PC-3 (cell line): ENCODE measurements around the gene C3orf33. TPM values are rescaled to one million over a fixed set of nuclear protein-coding genes. Genes with fewer than 3 reads are reported as not detected.

ENCODE experiments used
- ATAC-seq: fragments of 200-7000 bp; cut with Tn5 transposase; 2 replicates; pipeline ENCODE4 v1.9.1; 2020; ENCODE audit warnings: mild to moderate bottlenecking, moderate library complexity
- BruUV-seq: library from RNA; stranded (reverse); fragments of 400-500 nt; replicated peaks from 2 replicates; lab custom pipeline; 2021; lab: Mats Ljungman, UMichigan
- CTCF ChIA-PET: fragments of 300-600 bp; sonication (Branson Sonifier 250); formaldehyde crosslinking; loops from one replicate; lab custom pipeline; 2022; ENCODE audit warnings: antibody characterized with exemption; lab: Charles Lee
- POLR2A ChIA-PET: fragments of 300-600 bp; sonication (Branson Sonifier 250); formaldehyde crosslinking; loops from one replicate; lab custom pipeline; 2022; ENCODE audit warnings: antibody characterized with exemption; ENCODE audit not compliant: unreplicated experiment; lab: Charles Lee
- DNase-seq: peaks from one replicate; pipeline ENCODE4 v3.0.0-alpha.2; 2015
- H2AFZ ChIP-seq: fragments of 300-600 bp; sonication (generic); 2 replicates; pipeline ENCODE4 v1.6.0; 2016; ENCODE audit warnings: antibody characterized with exemption, low read length
- H3F3A ChIP-seq: fragments of 300-600 bp; sonication (generic); one replicate; pipeline ENCODE4 v1.6.0; 2017; ENCODE audit warnings: antibody characterized with exemption, low read length, control low read depth, mild to moderate bottlenecking; ENCODE audit not compliant: unreplicated experiment
- H3K27ac ChIP-seq: fragments of 300-600 bp; sonication (generic); 2 replicates; pipeline ENCODE4 v1.5.1; 2016; ENCODE audit warnings: mild to moderate bottlenecking, low read length
- H3K27me3 ChIP-seq: fragments of 300-600 bp; sonication (generic); 2 replicates; pipeline ENCODE4 v1.6.1; 2016; ENCODE audit warnings: low read length, mixed read lengths
- H3K36me3 ChIP-seq: fragments of 300-600 bp; sonication (generic); 2 replicates; pipeline ENCODE4 v1.6.1; 2016; ENCODE audit warnings: low read depth, mixed run types, low read length, mixed read lengths
- H3K4me1 ChIP-seq: fragments of 300-600 bp; sonication (generic); 2 replicates; pipeline ENCODE4 v1.5.1; 2016; ENCODE audit warnings: low read length; ENCODE audit not compliant: insufficient read depth
- H3K4me2 ChIP-seq: fragments of 300-600 bp; sonication (generic); 2 replicates; pipeline ENCODE4 v1.6.0; 2016; ENCODE audit warnings: low read length
- H3K4me3 ChIP-seq: fragments of 300-600 bp; sonication (generic); 2 replicates; pipeline ENCODE4 v1.5.1; 2016; ENCODE audit warnings: mild to moderate bottlenecking, low read length, mixed read lengths
- H3K79me2 ChIP-seq: fragments of 300-600 bp; sonication (generic); 2 replicates; pipeline ENCODE4 v1.6.1; 2017; ENCODE audit warnings: low read length, mixed read lengths
- H3K9ac ChIP-seq: fragments of 300-600 bp; sonication (generic); 2 replicates; pipeline ENCODE4 v1.6.0; 2016; ENCODE audit warnings: mild to moderate bottlenecking, low read length
- H3K9me2 ChIP-seq: fragments of 300-600 bp; sonication (generic); replicated peaks from 2 replicates; pipeline ENCODE4 v1.6.1; 2016; ENCODE audit warnings: mixed run types, low read length, mixed read lengths
- H3K9me3 ChIP-seq: fragments of 300-600 bp; sonication (generic); 2 replicates; pipeline ENCODE4 v1.6.1; 2016; ENCODE audit warnings: low read length, mixed read lengths
- H4K20me1 ChIP-seq: fragments of 300-600 bp; sonication (generic); 2 replicates; pipeline ENCODE4 v1.6.1; 2016; ENCODE audit warnings: low read length, mixed read lengths
- EZH2 ChIP-seq: fragments of 300-600 bp; sonication (generic); IDR thresholded peaks from one replicate; pipeline ENCODE4 v1.6.1; 2017; ENCODE audit warnings: antibody characterized with exemption, mild to moderate bottlenecking, low read length; ENCODE audit not compliant: unreplicated experiment
- EZH2phosphoT487 ChIP-seq: fragments of 300-600 bp; sonication (generic); IDR thresholded peaks from 2 replicates; pipeline ENCODE4 v1.6.1; 2018; ENCODE audit warnings: mild to moderate bottlenecking, antibody characterized with exemption, low read length, borderline replicate concordance
- intact Hi-C: fragments of 100-400 bp; cut with micrococcal nuclease; formaldehyde crosslinking; loops from 2 replicates; pipeline ENCODE4 v1.9.0; 2023
- total RNA-seq: library from RNA; depleted of rRNA; stranded (reverse); fragments of >200 nt; gene quantifications from 2 replicates; pipeline ENCODE4 v1.2.3, GENCODE V29; 2014
- TF ChIP-seq, protein P1 (sequence below): fragments of 300-600 bp; sonication (generic); conservative IDR thresholded peaks from 2 replicates; pipeline ENCODE4 v1.5.1; 2017; ENCODE audit warnings: antibody characterized with exemption, low read depth, mild to moderate bottlenecking, low read length

The C3orf33 gene
- total RNA-seq, 1 experiment from 2014 or later, result 3.5 TPM

DNA sequence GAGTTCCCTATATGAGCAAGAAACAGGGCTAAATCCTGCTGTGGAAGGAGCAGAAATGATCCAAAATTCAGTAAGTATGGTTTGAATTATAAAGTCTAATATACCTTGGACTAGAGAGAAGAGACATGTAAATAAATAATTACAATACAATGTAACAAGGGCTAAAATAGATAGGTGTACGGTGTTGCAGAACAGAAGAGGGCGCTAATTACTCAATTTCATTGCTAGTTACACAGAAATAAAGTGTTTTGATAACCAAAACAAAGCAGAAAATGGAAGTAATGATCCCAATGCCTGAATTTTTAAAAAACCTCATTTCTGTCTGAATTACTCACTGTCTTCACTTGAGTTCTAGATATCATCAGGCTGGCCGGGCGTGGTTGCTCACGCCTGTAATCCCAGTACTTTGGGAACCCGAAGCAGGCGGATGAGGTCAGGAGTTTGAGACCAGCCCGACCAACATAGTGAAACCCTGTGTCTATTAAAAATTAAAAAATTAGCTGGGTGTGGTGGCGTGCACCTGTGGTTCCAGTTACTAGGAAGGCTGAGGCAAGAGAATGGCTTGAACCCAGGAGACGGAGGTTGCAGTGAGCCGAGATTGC lies 52.9 kb downstream of the C3orf33 start:
- TF ChIP-seq EZH2phosphoT487 (no peak), EZH2 (no peak)
- TF ChIP-seq, protein P1, sequence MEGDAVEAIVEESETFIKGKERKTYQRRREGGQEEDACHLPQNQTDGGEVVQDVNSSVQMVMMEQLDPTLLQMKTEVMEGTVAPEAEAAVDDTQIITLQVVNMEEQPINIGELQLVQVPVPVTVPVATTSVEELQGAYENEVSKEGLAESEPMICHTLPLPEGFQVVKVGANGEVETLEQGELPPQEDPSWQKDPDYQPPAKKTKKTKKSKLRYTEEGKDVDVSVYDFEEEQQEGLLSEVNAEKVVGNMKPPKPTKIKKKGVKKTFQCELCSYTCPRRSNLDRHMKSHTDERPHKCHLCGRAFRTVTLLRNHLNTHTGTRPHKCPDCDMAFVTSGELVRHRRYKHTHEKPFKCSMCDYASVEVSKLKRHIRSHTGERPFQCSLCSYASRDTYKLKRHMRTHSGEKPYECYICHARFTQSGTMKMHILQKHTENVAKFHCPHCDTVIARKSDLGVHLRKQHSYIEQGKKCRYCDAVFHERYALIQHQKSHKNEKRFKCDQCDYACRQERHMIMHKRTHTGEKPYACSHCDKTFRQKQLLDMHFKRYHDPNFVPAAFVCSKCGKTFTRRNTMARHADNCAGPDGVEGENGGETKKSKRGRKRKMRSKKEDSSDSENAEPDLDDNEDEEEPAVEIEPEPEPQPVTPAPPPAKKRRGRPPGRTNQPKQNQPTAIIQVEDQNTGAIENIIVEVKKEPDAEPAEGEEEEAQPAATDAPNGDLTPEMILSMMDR, result peak; percentile 84
- peak; percentile 67 for DNase-seq
- H2AFZ ChIP-seq, result peak overlapping the region; percentile 28; the same call in 1 of the 2 replicates
- H3K9me2 ChIP-seq, result no peaks in the 10 kb centered on the region
- H3K27me3 ChIP-seq, result no peaks in the 10 kb centered on the region
- no peaks in the 10 kb centered on the region for H3K79me2 ChIP-seq
- peaks cover 13% of the 10 kb centered on the region for H3K4me1 ChIP-seq
- no peaks in the 10 kb centered on the region for H3K36me3 ChIP-seq
- intact Hi-C loops, result loop anchor here (1.0 kb wide), 3 partner anchors 53 to 107 kb away; partner anchors contain the start of genes C3orf33 and SLC33A1
- no peak overlapping the region for H3K9ac ChIP-seq
- no peaks in the 10 kb centered on the region for H4K20me1 ChIP-seq
- H3F3A ChIP-seq, result no peaks in the 10 kb centered on the region
- no peak overlapping the region for H3K27ac ChIP-seq
- CTCF ChIA-PET, result no interaction called here
- no peaks in the 10 kb centered on the region for H3K9me3 ChIP-seq
- no peak overlapping the region for H3K4me3 ChIP-seq
- H3K4me2 ChIP-seq, result no peak overlapping the region
- POLR2A ChIA-PET, result no interaction called here
- no TSS peak for BruUV-seq
- peak; percentile 37 for ATAC-seq

DNA sequence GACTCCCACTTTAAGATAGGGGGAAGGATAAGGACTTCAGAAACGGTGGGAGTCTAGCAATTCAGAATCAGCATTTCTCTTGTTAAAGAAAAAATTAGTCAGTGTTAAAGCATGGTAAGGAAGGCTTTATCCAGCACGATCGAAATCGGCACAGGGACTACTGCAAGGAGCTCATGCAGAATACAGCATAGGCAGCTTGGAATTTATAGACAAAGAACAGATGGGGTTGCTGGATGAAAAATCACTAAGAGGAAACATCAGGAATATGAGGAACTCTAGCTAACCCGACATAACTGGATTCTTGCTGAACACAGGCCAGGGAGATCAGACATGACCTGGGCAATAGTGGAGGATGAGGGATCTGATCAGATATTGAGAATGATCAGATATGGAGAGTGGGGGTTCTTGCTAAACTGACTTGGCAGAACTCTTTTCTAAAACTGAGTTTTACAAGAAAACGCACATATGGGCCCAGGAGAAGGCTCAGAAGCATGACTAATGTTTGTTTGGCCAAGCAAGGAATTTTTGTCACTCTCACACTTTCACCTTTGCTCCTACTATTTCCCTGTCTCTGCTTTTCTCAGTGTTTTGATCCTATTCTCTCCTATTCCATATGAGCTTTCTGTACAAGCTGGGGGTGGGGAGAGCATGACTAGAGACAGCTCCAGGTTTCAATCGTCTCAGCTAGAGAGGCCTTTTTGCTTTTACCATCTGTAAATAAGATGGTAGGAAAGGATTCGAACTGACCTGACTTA lies 57.3 kb downstream of the C3orf33 start:
- no peaks in the 10 kb centered on the region for H3K9me2 ChIP-seq
- H3K79me2 ChIP-seq, result 0 out of 2 replicates have a peak, but pooled peaks cover 2% of the 10 kb centered on the region
- peak overlapping the region; percentile 22; the same call in 1 of the 2 replicates for H3K4me3 ChIP-seq
- DNase-seq (peak; percentile 75), ATAC-seq (peak; percentile 33)
- H3K4me2 ChIP-seq, result peak overlapping the region; percentile 72
- H3K9me3 ChIP-seq, result no peaks in the 10 kb centered on the region
- intact Hi-C loops, result loop anchor here (5.0 kb wide), 2 partner anchors 124 to 366 kb away; partner anchors contain the start of gene GMPS
- H3K4me1 ChIP-seq, result peaks cover 44% of the 10 kb centered on the region
- H4K20me1 ChIP-seq, result no peaks in the 10 kb centered on the region
- CTCF ChIA-PET, result interaction anchor here (1.0 kb wide), 1 partner anchor 57 kb away, joined by 6 read pairs; the partner anchor contains the start of gene C3orf33
- no peak overlapping the region for H2AFZ ChIP-seq
- H3F3A ChIP-seq, result no peaks in the 10 kb centered on the region
- peak overlapping the region; percentile 36 for H3K27ac ChIP-seq
- no TSS peak for BruUV-seq
- H3K36me3 ChIP-seq, result no peaks in the 10 kb centered on the region
- POLR2A ChIA-PET, result no interaction called here
- no peaks in the 10 kb centered on the region for H3K27me3 ChIP-seq
- H3K9ac ChIP-seq, result no peak overlapping the region
- TF ChIP-seq EZH2phosphoT487 (no peak), EZH2 (no peak)
- TF ChIP-seq, protein P1, result no peak
